ENCODE results near the gene NTRK2. TPM values are rescaled to one million over a fixed set of nuclear protein-coding genes. Genes with fewer than 3 reads are reported as not detected.

Gene NTRK2
- total and polyA plus RNA-seq, 4 donors: 0.26 to 1.4 (median 0.56) TPM

- peaks cover 0 to 2% (median 0%) of the 10 kb centered on the region in 4 donors for H3K27me3 ChIP-seq (ENCODE audit: control insufficient read depth in 4 of 4, insufficient read depth in 4 of 4, low read length in 3 of 4)
- no peaks in the 10 kb centered on the region for H3K4me1 ChIP-seq (ENCODE audit: control insufficient read depth in 4 of 4, insufficient read depth in 4 of 4, low read length in 3 of 4)
- no peaks in the 10 kb centered on the region for H3K36me3 ChIP-seq (ENCODE audit: control insufficient read depth in 4 of 4, insufficient read depth in 3 of 4, low read depth in 1 of 4, low read length in 3 of 4)
- H3K4me3 ChIP-seq (ENCODE audit: low read depth in 1 of 3, low read length in 3 of 3): no peak overlapping the region
- H3K9me3 ChIP-seq (ENCODE audit: control insufficient read depth in 4 of 4, low read length in 3 of 4): no peaks in the 10 kb centered on the region
- no peak overlapping the region for H3K27ac ChIP-seq (ENCODE audit: low read depth in 1 of 2, low read length in 2 of 2)
- TF ChIP-seq, protein P1, sequence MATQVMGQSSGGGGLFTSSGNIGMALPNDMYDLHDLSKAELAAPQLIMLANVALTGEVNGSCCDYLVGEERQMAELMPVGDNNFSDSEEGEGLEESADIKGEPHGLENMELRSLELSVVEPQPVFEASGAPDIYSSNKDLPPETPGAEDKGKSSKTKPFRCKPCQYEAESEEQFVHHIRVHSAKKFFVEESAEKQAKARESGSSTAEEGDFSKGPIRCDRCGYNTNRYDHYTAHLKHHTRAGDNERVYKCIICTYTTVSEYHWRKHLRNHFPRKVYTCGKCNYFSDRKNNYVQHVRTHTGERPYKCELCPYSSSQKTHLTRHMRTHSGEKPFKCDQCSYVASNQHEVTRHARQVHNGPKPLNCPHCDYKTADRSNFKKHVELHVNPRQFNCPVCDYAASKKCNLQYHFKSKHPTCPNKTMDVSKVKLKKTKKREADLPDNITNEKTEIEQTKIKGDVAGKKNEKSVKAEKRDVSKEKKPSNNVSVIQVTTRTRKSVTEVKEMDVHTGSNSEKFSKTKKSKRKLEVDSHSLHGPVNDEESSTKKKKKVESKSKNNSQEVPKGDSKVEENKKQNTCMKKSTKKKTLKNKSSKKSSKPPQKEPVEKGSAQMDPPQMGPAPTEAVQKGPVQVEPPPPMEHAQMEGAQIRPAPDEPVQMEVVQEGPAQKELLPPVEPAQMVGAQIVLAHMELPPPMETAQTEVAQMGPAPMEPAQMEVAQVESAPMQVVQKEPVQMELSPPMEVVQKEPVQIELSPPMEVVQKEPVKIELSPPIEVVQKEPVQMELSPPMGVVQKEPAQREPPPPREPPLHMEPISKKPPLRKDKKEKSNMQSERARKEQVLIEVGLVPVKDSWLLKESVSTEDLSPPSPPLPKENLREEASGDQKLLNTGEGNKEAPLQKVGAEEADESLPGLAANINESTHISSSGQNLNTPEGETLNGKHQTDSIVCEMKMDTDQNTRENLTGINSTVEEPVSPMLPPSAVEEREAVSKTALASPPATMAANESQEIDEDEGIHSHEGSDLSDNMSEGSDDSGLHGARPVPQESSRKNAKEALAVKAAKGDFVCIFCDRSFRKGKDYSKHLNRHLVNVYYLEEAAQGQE (IDR thresholded peaks at IDR 0.05): no peak
- TF ChIP-seq RAD21 (IDR thresholded peaks at IDR 0.05): no peak
- TF ChIP-seq GABPA (IDR thresholded peaks at IDR 0.05 in 1 of 2, conservative IDR thresholded peaks at IDR 0.05 in 1 of 2): no peak
- no peak for TF ChIP-seq YY1 (IDR thresholded peaks at IDR 0.05)
- no peak for TF ChIP-seq FOXA1 (IDR thresholded peaks at IDR 0.05)
- no peak for TF ChIP-seq HNF4A (conservative IDR thresholded peaks at IDR 0.05)
- no peak for TF ChIP-seq JUND (IDR thresholded peaks at IDR 0.05)
- TF ChIP-seq SP1 (IDR thresholded peaks at IDR 0.05): no peak
- no peak for TF ChIP-seq NR2F2 (IDR thresholded peaks at IDR 0.05)
- TF ChIP-seq FOXA2 (IDR thresholded peaks at IDR 0.05): no peak
- no peak for TF ChIP-seq HNF4G (IDR thresholded peaks at IDR 0.05)
- no peak for TF ChIP-seq RXRA (IDR thresholded peaks at IDR 0.05)
- no peak for TF ChIP-seq TAF1 (conservative IDR thresholded peaks at IDR 0.05)
- TF ChIP-seq, protein P2, sequence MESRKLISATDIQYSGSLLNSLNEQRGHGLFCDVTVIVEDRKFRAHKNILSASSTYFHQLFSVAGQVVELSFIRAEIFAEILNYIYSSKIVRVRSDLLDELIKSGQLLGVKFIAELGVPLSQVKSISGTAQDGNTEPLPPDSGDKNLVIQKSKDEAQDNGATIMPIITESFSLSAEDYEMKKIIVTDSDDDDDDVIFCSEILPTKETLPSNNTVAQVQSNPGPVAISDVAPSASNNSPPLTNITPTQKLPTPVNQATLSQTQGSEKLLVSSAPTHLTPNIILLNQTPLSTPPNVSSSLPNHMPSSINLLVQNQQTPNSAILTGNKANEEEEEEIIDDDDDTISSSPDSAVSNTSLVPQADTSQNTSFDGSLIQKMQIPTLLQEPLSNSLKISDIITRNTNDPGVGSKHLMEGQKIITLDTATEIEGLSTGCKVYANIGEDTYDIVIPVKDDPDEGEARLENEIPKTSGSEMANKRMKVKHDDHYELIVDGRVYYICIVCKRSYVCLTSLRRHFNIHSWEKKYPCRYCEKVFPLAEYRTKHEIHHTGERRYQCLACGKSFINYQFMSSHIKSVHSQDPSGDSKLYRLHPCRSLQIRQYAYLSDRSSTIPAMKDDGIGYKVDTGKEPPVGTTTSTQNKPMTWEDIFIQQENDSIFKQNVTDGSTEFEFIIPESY (IDR thresholded peaks at IDR 0.05): no peak
- WGBS: 70% methylated on average over 1 of the region's 1 CpG
- H3K9ac ChIP-seq (ENCODE audit: low read depth in 1 of 2, low read length in 2 of 2): no peak overlapping the region
- no peak for DNase-seq (ENCODE audit: low spot score)
These were observed 339.7 kb downstream of the NTRK2 start for GRCh38 chr9:85009251-85009650.

DNA sequence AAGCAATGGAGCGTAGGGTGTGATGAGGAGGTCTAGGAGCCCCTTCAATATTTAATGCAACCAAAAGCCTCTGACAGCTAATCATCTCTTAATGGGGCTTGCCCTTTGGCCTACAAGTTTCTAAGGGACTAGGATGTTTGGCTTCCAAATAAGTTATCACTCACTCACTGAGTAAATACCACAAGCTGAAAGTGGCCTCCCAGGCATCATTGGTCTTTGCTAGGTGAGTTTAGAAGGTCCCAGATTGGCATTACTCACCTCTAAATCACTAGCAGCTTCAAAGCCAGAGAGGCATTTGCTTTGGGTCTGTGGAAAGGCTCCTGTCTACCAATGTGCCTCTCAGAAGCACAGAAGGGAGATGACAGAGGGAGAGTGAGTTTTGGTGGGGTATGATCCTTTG, 344.2 kb downstream of the NTRK2 start:
- 93% methylated on average over 1 of the region's 1 CpG for WGBS
- no peak for DNase-seq (ENCODE audit: low spot score)
- no peaks in the 10 kb centered on the region for H3K36me3 ChIP-seq (ENCODE audit: control insufficient read depth in 4 of 4, insufficient read depth in 3 of 4, low read depth in 1 of 4, low read length in 3 of 4)
- TF ChIP-seq, protein P1 (IDR thresholded peaks at IDR 0.05): no peak
- TF ChIP-seq JUND (IDR thresholded peaks at IDR 0.05) (no peak), FOXA1 (IDR thresholded peaks at IDR 0.05) (no peak), RAD21 (IDR thresholded peaks at IDR 0.05) (no peak), HNF4A (conservative IDR thresholded peaks at IDR 0.05) (no peak), YY1 (IDR thresholded peaks at IDR 0.05) (no peak), HNF4G (IDR thresholded peaks at IDR 0.05) (no peak), FOXA2 (IDR thresholded peaks at IDR 0.05) (no peak), EGR1 (IDR thresholded peaks at IDR 0.05; ENCODE audit: low read depth in 2 of 2) (no peak), RXRA (IDR thresholded peaks at IDR 0.05) (no peak), TAF1 (conservative IDR thresholded peaks at IDR 0.05) (no peak)
- TF ChIP-seq, protein P3, sequence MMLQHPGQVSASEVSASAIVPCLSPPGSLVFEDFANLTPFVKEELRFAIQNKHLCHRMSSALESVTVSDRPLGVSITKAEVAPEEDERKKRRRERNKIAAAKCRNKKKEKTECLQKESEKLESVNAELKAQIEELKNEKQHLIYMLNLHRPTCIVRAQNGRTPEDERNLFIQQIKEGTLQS (IDR thresholded peaks at IDR 0.05): no peak
- peaks cover 0 to 5% (median 0%) of the 10 kb centered on the region in 4 donors for H3K9me3 ChIP-seq (ENCODE audit: control insufficient read depth in 4 of 4, low read length in 3 of 4)
- H3K27me3 ChIP-seq (ENCODE audit: control insufficient read depth in 4 of 4, insufficient read depth in 4 of 4, low read length in 3 of 4): no peaks in the 10 kb centered on the region
- no peak overlapping the region for H3K9ac ChIP-seq (ENCODE audit: low read depth in 1 of 2, low read length in 2 of 2)
- H3K27ac ChIP-seq (ENCODE audit: low read depth in 1 of 2, low read length in 2 of 2): no peak overlapping the region
- no peaks in the 10 kb centered on the region for H3K4me1 ChIP-seq (ENCODE audit: control insufficient read depth in 4 of 4, insufficient read depth in 4 of 4, low read length in 3 of 4)
- no peak overlapping the region for H3K4me3 ChIP-seq (ENCODE audit: low read depth in 1 of 3, low read length in 3 of 3)
